Stimulated activated CD4-positive, alpha-beta T cell treated with anti-CD3 and anti-CD28 coated beads, Interleukin-1b, Interleukin-23, amount 100 ng/mL, for 4 hours (primary cell): ENCODE measurements around the gene CYB561D1.

Experiments
- DNase-seq, 2 donors: peaks; one replicate each; pipeline ENCODE4 v3.0.0-alpha.2; 2020; ENCODE audit warnings: low read depth in 2 of 2

CYB561D1 gene

DNA sequence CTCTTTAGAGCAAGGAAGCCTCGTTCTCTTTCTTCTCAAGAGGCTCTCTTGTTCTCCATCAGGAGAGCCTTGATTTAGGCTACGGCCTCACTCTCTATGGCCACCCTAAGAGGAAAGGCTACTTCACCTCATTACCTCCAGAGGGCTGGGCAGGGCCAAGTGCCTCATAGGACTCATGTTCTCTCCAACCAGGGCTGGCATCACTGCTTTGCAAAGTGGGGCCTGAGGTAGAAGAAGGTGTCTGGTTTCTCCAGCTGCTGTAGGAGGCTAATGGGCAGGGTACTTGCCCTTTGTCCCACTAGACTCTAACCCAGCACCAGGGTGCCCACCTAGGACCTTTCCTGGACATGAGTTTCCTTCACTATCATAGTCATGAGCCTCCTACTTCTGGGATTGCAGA, 12.2 kb upstream of the CYB561D1 start:
- no peak for DNase-seq

DNA sequence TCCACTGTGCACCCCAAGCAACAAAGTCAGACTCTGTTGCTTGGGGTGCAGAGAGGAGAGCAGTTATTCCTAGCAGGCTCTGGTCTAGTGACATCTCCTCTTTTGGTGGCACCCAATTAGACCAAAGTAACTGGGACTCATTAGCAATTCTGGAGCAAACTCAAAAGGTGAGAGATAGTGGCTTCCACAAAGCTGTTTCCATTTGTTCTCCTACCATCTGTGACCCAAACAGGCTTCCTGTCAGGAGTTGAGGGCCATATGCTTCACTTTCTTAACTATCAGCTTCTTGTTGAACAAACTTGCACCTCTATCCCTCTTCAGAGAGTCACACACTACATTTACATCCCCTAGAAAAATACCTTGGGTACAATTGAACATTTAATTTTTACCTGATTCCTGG, 11.7 kb upstream of the CYB561D1 start:
- no peak for DNase-seq

DNA sequence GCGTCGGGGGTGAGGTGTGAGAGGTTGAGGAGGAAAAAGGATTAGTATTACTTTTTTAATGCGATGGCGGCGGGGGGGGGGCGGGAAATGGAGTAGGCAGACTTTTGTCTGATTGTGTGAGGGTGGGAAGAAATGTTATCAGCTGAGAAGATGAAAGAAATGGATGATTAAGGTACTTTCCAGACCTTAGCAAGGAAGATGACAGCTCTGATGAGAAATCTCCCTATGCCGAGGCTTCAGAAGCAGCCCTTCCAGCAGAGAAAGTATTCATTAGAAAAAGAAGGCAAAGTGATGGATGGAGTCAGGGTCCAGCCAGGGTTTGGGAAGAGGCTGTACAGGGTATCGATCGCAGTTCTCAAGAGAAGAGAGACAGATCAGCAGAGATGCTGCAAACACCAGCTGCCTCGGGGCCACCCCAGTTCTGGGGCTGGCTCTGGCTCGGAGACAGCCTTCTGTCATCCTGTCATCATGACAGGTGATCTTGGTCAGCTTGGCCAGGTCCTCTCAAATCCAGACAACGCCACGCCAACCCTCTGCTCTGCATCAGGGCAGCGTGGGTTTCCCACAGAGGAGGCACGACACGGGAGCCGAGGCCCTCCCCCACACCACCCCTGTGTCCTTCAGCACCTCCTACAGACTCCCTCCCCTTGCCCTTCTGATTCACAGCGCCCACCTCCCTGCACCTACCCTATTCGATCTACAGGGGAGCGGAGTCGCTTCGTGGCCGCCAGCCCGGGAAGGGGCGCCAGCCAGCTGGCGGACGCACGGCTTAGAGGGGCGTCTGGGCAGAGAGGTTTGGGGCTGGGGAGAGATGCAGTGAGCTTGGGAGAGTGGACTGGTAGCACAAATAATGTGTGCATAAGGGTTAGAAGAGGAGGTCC, 10.9 kb upstream of the CYB561D1 start:
- DNase-seq: no peak

DNA sequence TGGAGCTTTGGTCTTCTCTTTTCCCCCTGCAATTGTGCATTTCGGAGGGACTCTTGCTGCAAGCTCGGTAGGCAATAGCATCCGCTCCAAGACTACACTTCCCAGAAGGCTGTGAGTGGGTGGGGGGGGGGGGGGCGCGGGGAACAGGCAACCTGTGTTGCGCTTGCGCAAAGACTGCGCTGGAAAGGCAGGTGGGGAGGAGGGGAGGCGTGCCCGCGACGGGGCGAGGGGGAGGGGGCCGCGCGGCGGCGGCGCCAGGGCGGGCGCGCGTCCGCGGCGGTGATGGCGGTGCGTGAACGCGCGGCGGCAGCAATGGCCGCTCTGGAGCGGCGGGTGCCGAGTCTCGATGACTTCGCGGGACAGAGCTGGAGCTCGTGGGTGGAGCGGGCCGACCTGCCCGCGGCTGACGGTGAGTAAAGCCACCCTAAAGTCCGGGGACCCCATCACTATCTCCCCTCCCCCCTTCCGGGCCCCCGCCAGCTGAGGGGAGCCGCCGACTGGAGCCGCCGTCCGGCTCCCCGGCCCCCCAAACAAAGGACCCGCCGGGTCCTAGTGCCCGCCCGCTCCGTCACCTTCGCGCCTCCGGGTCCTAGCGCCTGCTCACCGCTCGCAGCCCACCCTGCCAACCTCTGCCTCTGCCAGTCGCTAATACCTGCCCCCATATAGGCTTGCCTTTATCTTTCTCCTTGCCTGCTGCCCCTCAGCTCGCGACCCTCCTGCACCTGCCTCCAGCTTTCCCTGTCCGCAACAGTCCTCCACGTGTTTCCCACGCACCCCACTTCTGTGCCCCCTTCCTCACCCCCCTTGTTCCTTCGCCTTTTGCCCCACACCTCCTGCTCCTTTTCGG, 10.0 kb upstream of the CYB561D1 start, which contains the start of gene ATXN7L2:
TSS of gene ATXN7L2 (plus strand) at position 234 of the 847 bp plus-strand sequence. CDS start at position 283, 49 bp downstream.
- DNase-seq: peak; percentile 87

DNA sequence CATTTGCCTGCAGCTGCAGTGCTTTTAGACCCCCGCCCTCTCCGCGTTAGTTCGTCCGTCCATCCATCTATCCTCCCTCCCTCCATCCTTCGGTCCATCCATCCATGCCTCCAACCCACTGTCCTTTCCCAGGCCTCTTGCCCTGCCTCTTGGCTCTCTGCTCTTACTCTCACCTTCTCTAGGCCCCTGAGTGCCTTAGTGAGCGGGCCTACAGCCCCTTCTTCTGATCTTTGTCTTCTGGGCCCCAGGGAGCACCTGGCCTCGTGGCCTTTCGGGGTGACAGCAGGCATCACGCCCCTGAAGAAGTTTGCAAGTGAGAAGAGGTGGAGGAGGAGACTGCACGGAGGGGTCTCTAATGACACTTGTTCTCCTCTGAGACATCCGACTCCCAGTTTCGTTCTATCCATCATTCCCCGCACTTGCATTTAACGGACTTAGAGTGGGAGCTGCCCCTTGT, 9.3 kb upstream of the CYB561D1 start:
- no peak for DNase-seq

DNA sequence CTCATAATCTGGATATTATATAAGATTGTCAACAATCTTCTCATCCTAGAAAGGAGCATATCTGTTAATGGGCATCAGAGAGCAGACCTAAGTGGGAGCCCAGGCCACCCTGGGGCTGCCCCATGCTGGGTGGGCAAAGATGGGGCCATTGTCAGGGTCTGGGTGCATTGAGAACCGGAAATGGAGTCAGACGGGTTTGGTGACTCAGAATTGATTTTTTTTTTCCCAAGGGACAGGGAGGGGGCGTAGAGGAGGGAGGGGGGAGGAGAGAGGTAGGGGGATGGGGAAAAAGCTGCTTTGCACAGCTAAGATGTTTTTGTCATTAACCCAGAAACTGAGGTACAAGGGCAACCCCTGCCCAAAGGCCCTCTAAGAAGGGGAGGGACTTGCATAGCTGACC, 8.9 kb upstream of the CYB561D1 start:
- DNase-seq: no peak

DNA sequence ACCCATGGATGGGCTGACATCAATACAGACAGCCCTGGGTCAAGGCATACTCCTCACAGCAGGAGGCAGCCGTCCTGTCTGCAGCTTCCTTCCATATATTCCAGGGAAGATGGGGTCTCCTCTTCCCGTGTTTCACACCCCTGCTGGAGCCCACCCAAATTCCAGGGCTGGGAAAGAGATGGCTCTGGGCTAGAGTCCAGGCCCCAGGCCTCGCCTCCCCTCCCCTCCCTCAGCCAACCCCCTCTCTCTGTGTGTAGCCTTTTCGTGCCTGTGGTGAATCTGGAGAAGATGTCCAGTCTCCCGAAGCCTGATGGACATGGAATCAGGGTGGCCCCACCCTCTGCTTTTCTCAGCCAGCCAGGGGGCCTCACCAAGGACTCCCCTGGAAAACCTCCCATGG, 6.6 kb upstream of the CYB561D1 start:
- no peak for DNase-seq

DNA sequence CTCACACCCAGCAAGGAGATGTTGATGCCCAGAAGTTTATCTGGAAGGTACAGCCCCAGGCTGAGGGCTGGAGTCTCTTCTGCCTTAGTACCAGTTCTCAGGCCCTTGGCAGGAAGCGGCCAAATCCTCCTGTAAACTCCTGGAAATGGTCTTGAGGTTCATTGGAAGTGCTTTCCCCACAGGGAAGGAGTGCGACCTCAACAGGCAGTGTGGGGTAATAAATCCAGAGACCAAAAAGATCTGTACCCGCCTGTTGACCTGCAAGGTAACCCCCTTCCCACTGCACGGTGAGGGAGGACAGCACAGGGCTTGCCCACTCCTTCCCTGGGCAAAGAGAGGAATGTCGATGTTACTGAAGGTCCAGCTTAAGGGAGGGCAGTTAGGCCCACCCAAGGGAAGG, 5.7 kb upstream of the CYB561D1 start:
- no peak for DNase-seq

DNA sequence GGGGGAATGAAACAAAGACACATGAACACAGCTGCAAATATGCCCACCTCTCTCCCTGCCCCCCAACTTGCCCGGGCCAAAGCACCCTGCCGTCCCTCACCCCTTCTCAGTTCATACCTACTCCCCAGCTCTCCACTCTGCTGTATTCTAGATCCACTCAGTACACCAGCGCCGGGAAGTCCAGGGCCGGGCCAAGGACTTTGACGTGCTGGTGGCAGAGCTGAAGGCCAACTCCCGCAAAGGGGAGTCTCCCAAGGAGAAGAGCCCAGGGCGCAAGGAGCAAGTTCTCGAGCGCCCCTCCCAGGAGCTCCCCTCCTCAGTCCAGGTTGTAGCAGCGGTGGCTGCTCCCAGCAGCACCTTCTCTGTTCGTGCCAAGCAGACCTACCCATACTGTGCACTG, 5.2 kb upstream of the CYB561D1 start:
- DNase-seq: no peak

DNA sequence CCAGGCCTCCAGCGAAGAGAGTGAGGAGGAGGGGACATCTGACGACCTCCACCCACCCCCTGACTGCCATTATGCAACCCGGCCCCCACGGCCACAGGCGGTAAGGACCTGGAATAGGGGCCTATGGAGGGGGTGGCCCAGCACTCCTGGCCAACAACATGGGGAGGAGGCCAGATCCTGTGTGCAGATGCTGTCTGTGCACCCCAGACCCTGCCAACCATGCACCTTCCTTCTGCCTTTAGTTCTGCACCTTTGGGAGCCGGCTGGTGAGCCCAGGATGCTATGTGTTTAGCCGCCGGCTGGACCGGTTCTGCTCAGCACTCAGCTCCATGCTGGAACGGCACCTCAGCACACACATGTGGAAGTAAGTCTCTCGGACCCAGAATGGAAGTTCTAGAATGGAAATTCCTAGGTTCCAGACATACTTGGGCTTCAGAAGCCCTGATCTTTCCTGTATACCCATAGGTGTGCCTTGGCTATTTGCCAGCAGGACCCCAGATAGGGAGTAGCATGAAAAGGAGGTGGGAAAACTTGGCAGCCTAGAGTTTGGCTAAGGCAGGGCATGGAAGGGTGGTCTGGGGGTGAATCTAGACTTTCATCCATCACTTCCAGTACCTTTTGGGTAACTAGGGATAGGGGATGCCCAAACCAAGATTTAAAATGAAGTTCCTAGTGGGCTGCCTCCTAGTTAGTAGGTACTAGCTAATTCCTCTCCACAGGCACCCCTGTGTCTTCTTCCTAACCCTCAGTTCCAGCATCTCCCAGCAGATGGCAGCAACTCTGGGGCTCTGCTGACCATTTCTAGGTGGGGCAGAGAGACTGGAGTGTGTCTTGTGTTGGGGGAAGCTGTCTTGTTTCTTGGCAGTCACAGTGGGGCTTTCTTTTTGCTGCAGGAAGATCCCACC, 3.6 kb upstream of the CYB561D1 start:
- peak; percentile 60 to 70 for DNase-seq

DNA sequence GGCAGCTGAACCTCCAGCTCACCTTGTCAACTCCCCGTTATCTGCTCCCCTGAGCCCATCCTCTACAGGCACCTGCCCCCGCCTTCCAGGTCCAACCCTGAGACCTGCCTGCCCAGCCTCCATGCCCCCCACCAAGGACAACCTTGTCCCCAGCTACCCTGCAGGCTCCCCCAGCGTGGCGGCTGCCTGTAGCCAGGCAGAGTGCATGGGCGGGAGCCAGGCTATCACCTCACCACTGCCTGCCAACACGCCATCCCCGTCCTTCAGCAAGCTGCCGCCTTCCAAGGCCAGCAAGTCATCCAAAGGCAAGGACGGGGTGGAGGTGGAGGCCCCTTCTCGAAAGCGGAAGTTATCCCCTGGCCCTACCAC, 3.0 kb upstream of the CYB561D1 start:
- no peak for DNase-seq

DNA sequence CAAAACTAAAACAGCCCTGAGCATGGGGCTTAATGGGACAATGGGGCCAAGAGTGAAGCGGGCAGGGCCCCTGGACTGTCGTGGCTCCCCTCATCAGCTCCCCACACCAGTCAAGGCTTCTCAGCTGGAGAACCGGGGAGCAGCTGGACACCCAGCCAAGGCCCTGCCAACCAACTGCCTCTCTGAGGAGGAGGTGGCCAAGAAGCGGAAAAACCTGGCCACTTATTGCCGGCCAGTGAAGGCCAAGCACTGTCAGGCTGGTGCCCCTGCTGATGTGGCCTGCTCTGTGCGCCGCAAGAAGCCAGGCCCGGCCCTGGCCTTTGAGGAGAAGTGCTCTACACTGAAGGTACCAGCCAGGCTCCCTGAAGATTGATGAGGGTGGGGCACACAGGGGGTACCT, 2.5 kb upstream of the CYB561D1 start:
- DNase-seq: no peak

DNA sequence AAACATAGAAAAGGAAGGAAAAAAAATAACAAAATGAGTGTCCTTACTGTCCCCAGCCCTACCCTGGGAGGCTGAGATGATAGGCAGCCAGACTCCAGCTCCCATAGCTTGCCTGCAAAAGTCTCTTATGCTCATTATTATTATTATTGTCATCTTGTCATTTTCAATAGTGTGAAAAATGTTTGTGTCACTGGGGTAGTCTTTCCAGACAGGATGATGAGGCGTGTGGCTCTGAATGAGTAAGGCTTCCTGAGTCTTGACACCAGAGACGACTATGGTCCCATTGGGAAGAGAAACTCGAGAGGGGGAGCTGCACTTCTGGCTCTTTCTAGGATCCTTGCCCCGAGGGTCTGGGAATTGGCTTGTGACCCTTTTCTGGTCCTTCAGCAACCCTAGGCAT, 1.1 kb upstream of the CYB561D1 start:
- no peak for DNase-seq

DNA sequence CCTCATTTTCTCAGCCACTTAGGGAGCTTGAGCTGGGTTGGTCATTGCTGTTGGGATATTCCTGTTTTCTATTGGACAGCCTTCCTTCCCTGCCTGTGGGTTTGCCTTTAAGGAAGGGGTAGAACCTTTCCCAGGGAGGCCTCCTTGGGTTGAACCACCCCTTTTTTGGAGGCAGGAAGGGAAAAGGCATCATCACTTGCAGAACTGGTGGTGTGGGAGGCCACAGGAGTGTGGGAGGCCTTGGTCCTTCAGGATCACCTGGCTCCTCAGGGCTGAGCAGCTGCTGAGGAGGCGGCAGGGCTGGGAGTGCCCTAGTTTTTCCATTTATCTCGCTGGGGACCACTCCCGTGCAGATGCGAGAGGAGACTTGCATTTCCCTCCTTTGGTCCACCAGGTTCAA, 667 bp upstream of the CYB561D1 start:
- DNase-seq: no peak

DNA sequence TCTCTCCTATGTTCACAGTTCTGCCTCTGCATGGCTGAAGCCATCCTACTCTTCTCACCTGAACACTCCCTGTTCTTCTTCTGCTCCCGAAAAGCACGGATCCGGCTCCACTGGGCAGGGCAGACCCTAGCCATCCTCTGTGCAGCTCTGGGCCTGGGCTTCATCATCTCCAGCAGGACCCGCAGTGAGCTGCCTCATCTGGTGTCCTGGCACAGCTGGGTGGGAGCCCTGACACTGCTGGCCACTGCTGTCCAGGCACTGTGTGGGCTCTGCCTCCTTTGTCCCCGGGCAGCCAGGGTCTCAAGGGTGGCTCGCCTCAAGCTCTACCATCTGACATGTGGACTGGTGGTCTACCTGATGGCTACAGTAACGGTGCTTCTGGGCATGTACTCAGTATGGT, 1.8 kb downstream of the CYB561D1 start:
- no peak for DNase-seq

DNA sequence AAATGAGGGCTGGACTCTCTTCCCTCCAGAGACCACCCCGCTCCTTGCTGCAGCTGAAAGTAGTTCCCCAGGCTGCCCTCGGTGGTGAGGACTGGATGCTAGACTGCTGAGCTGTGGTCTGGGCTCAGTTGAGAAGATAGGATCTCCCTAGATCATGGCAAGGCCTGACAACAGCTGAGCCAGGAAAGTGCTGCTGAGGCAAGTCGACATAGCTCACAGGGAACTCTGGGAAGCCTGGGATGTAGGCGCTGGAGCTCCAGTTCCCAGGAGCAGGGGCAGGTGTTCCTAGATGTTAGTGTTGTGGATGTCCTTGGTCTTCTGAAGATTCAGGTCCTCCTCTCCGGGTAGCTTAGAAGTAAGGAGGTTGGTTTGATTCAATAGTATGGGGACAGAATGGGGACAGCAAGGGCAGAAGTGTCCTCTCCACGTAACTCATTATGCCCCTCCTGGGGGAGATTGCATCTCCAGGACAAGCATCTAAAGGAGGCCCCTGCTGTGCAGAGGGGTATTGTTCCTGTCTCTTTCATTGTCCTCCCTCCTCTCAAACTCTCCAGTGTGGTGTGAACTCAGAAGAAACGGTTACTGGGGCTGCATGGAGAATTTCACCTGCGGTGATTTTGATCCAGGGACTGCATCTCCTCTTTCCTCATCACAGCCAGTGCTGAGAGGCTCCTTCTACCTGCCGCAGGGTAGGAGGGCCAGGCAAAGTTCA, 3.7 kb downstream of the CYB561D1 start:
- DNase-seq: no peak

DNA sequence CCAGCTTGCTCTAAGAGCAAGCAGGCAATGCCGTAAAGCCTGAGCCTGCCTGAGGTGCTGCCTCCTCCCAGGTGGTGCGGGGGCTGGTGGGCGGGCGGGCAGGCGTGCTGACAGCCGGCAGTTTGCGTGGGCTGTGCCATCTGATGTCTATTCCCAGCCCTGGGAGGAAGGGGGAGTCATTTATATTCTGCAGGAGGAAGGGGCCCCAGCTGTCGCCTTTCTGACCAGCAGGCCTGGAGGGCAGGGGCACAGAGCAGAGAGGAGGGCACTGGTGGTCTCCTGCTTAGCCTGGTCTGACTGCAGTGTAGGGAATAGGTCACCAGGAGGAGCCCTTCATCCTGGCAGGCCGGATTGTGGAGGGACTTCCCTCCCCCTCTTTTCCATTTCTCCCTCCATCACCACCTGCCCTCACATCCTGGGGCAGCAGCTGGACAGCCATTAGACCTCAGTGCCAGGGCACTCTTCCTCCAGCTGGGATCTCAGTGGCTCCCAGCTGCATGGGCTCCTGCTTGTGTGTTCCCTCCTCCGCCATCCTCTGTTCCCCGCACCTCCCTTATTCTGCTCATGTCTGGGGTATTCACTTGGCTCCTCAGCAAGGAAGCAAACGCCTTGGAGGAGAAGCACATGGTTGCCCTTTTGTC, 4.4 kb downstream of the CYB561D1 start:
- peak in 1 of 2 donors; percentile 40 for DNase-seq

DNA sequence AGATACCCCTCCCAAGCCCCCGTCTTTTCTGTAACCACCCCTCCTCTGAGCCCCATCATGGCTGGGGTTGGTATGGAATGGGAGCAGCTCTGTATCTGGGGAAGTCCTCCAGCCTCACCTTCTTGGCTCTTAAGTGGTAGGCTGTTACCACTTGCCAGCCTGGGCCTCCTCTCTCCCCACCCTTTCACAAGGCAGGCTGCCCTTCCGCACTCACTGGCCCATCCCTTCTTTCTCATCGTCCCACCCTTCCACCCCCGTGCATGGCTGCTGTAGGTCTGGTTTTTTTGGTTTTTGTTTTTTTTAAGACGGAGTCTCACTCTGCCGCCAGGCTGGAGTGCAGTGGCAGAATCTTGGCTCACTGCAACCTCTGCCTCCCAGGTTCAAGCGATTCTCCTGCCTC, 5.2 kb downstream of the CYB561D1 start:
- no peak for DNase-seq

DNA sequence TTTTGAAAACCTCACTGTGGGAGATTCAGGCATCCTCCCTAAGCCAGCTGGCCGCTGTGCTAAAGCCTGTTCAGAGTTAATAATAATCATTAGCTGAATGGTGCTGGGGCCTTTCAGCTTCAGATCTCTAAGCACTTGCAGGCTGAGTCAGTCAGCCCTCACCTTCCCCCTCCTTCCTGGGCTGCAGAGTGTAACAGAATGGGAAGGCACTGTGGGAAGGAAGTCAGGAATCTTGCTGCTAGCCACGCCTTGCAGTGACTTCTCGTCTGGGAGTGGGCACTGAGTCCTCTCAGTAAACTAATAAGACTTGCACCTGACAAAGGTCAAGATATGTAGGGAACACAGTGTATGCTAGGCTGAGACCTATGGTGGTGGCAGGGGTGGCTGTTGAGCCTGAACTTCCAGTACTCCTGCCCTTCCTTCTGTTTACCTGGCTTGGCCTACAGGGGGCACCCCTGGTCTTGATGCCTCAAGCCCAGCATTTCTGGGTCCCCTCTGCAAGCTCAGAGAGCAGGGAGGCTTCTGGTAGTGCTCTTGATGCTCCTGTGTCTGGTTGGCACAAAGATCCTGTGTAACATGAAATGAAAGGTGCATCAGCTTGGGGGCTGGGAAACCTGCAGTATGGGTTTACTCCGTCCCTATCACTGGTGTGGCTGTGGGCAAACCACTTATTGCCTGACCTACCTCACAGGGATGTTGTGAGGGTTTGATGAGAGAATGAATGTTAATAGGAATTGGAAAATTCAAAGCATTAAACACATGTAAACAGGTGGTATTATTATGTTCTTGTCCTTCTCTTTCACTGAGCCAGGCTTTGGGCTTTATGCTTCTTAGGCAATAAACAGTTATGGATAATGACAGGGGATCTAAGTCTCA, 6.0 kb downstream of the CYB561D1 start:
- peak in 1 of 2 donors; percentile 48 for DNase-seq
